Measurements from ENCODE around the gene UBAP1L.

Gene UBAP1L

DNA sequence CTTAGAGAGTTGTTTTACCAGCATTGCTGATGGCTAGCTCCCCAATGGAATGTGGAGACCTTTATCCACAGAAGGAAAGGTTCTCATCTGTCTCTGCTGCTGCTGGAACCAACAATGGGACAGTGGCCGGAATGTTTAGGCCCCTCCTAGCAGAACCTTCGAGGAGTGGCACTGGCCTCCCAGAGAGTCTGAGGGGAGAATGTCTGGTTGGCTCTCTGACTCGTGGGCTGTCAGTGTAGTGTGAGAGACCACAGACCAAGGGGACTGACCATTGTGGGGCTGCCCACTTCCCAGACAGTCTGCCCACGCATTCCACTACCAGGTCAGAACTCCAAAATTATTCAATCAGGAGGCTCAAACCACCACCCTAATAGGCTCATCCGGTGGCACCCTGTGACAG lies 52.3 kb downstream of the UBAP1L start:
- no peak overlapping the region for H3K27ac Mint-ChIP-seq (ENCODE audit: low read depth)
- no peak overlapping the region for H3K4me3 Mint-ChIP-seq
- DNase-seq (ENCODE audit: low spot score in 2 of 2): no peak
- H3K4me1 Mint-ChIP-seq: peaks cover 6% of the 10 kb centered on the region
- no peaks in the 10 kb centered on the region for H3K36me3 Mint-ChIP-seq (ENCODE audit: insufficient read depth)
- peaks cover 49% of the 10 kb centered on the region for H3K27me3 Mint-ChIP-seq
- ATAC-seq (replicated peaks; ENCODE audit: extremely low read depth, poor library complexity, severe bottlenecking): no peak
- H3K9me3 Mint-ChIP-seq: no peaks in the 10 kb centered on the region

GRCh38 chr15:65062061-65062460 lies 52.9 kb downstream of the UBAP1L start:
- H3K4me3 Mint-ChIP-seq: no peak overlapping the region
- no peak overlapping the region for H3K27ac Mint-ChIP-seq (ENCODE audit: low read depth)
- H3K4me1 Mint-ChIP-seq: peaks cover 2% of the 10 kb centered on the region
- no peaks in the 10 kb centered on the region for H3K9me3 Mint-ChIP-seq
- no peaks in the 10 kb centered on the region for H3K36me3 Mint-ChIP-seq (ENCODE audit: insufficient read depth)
- peaks cover 43% of the 10 kb centered on the region for H3K27me3 Mint-ChIP-seq
- DNase-seq (ENCODE audit: low spot score in 2 of 2) (no peak), ATAC-seq (replicated peaks; ENCODE audit: extremely low read depth, poor library complexity, severe bottlenecking) (no peak)

GRCh38 chr15:65060641-65061397 lies 54.2 kb downstream of the UBAP1L start:
- Mint-ChIP-seq H3K36me3 (ENCODE audit: insufficient read depth) (no peaks in the 10 kb centered on the region), H3K27me3 (peaks cover 31% of the 10 kb centered on the region)
- no peak for ATAC-seq (replicated peaks; ENCODE audit: extremely low read depth, poor library complexity, severe bottlenecking)

GRCh38 chr15:65059931-65060596 lies 54.9 kb downstream of the UBAP1L start:
- Mint-ChIP-seq H3K27ac (ENCODE audit: low read depth) (no peak overlapping the region), H3K4me1 (no peaks in the 10 kb centered on the region), H3K36me3 (ENCODE audit: insufficient read depth) (no peaks in the 10 kb centered on the region), H3K4me3 (no peak overlapping the region), H3K9me3 (no peaks in the 10 kb centered on the region), H3K27me3 (peaks cover 24% of the 10 kb centered on the region)
- DNase-seq (ENCODE audit: low spot score in 2 of 2) (no peak), ATAC-seq (replicated peaks; ENCODE audit: extremely low read depth, poor library complexity, severe bottlenecking) (no peak)

More at GRCh38 chr15:65060641-65061397, 54.2 kb downstream of the UBAP1L start:
- Mint-ChIP-seq H3K4me1 (no peaks in the 10 kb centered on the region), H3K9me3 (no peaks in the 10 kb centered on the region), H3K4me3 (no peak overlapping the region), H3K27ac (ENCODE audit: low read depth) (no peak overlapping the region)
- no peak for DNase-seq (ENCODE audit: low spot score in 2 of 2)

DNA sequence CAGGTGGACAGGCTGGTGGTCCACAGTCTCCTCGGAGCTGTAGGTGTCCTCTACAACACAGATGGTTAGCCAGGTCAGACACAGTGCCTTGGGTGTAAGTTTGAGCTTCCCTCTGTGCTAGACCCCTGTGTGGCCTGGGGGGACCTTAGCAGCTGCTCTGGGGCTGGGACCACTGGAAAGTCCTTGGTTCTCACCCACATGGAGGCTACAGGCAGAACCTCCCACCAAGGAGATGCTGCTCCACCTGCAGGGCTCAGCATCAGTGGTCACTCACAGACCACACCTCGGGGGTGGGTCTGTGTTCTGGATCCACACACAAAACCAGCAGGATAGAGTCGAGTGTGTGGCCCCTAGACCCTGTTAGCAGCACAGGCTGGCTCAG lies 55.6 kb downstream of the UBAP1L start:
- Mint-ChIP-seq H3K27ac (ENCODE audit: low read depth) (no peak overlapping the region), H3K4me3 (no peak overlapping the region), H3K27me3 (peaks cover 21% of the 10 kb centered on the region), H3K4me1 (no peaks in the 10 kb centered on the region), H3K9me3 (no peaks in the 10 kb centered on the region), H3K36me3 (ENCODE audit: insufficient read depth) (no peaks in the 10 kb centered on the region)
- ATAC-seq (replicated peaks; ENCODE audit: extremely low read depth, poor library complexity, severe bottlenecking) (no peak), DNase-seq (ENCODE audit: low spot score in 2 of 2) (no peak)

DNA sequence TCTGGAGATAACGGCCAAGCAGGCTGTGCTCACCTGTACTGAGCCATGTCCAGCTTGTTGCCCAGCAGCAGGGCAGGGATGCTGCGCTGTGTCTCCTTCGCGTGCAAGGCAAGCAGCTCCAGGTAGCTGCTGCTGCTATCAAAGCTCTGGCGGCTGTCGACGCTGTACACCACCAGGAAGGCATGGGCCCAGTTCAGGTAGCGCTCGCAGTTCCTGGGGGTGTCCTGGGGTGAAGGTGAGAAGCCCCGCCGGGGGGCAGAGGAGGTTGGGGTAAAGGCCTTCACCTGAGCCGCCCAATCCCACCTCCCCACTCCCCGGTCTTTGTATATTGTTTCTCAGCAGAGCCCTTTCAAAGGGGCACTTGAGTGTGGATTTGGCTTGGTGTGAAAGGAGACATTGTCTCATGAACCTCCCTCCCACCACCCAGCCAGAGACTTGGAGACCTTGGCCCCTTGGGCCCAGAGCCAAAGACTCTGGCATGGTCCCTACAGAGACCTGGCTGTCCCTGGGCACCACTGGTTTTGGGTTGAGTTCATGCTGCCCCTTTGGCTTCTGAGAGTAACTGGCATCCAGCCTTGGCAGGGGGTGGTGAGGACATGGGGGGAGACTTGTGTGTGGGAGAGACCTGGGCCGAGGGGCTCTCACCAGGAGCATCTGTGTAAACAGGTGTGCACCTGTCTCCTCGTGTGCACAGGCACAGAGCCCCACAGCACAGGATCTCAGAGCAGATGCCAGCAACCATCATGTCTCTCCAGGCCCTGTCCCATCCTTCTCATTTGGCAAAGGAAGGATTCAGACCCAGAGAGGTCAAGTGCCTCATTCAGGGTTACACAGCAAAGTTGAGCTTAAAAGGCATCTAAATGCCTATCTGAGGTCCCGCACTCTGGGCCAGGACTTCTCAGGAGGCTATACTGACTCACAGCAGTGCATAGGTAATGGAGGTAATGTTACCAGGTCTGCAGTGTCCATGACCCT lies 56.3 kb downstream of the UBAP1L start:
- DNase-seq (ENCODE audit: low spot score in 2 of 2) (no peak), ATAC-seq (replicated peaks; ENCODE audit: extremely low read depth, poor library complexity, severe bottlenecking) (no peak)
- no peak overlapping the region for H3K4me3 Mint-ChIP-seq
- no peak overlapping the region for H3K27ac Mint-ChIP-seq (ENCODE audit: low read depth)
- H3K4me1 Mint-ChIP-seq: no peaks in the 10 kb centered on the region
- no peaks in the 10 kb centered on the region for H3K36me3 Mint-ChIP-seq (ENCODE audit: insufficient read depth)
- no peaks in the 10 kb centered on the region for H3K9me3 Mint-ChIP-seq
- peaks cover 16% of the 10 kb centered on the region for H3K27me3 Mint-ChIP-seq

DNA sequence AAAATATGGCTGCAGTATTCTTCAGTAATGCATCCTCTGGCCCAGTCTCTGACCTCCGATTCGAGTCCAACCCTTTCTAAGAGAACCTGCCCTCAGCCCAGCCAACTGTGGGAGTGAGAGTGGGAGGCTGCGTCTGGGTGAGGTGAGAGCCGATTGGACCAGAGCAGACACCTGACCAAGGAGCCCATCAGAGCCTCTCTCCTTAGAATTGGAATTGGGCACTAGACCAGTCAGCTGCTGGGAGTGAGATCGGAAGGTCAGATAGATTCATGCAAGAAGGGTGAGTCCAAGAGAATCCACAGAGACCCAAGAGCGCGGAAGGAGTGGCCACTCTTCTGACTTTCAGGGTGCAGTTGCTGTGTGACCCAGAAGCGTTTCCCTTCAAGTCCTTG lies 57.5 kb downstream of the UBAP1L start:
- Mint-ChIP-seq H3K36me3 (ENCODE audit: insufficient read depth) (no peaks in the 10 kb centered on the region), H3K27ac (ENCODE audit: low read depth) (no peak overlapping the region), H3K27me3 (peaks cover 8% of the 10 kb centered on the region), H3K9me3 (no peaks in the 10 kb centered on the region), H3K4me3 (no peak overlapping the region), H3K4me1 (no peaks in the 10 kb centered on the region)
- no peak for ATAC-seq (replicated peaks; ENCODE audit: extremely low read depth, poor library complexity, severe bottlenecking)
- no peak for DNase-seq (ENCODE audit: low spot score in 2 of 2)

- Mint-ChIP-seq H3K9me3 (no peaks in the 10 kb centered on the region), H3K4me3 (no peak overlapping the region), H3K36me3 (ENCODE audit: insufficient read depth) (no peaks in the 10 kb centered on the region), H3K4me1 (no peaks in the 10 kb centered on the region), H3K27me3 (peaks cover 8% of the 10 kb centered on the region), H3K27ac (ENCODE audit: low read depth) (no peak overlapping the region)
- DNase-seq (ENCODE audit: low spot score in 2 of 2) (no peak), ATAC-seq (replicated peaks; ENCODE audit: extremely low read depth, poor library complexity, severe bottlenecking) (no peak)
These were observed 58.0 kb downstream of the UBAP1L start for GRCh38 chr15:65056868-65057548.

GRCh38 chr15:65056106-65056505 lies 58.9 kb downstream of the UBAP1L start:
- Mint-ChIP-seq H3K4me3 (no peak overlapping the region), H3K36me3 (ENCODE audit: insufficient read depth) (no peaks in the 10 kb centered on the region), H3K27ac (ENCODE audit: low read depth) (no peak overlapping the region), H3K27me3 (peaks cover 3% of the 10 kb centered on the region), H3K9me3 (no peaks in the 10 kb centered on the region), H3K4me1 (no peaks in the 10 kb centered on the region)
- no peak for ATAC-seq (replicated peaks; ENCODE audit: extremely low read depth, poor library complexity, severe bottlenecking)
- no peak for DNase-seq (ENCODE audit: low spot score in 2 of 2)

DNA sequence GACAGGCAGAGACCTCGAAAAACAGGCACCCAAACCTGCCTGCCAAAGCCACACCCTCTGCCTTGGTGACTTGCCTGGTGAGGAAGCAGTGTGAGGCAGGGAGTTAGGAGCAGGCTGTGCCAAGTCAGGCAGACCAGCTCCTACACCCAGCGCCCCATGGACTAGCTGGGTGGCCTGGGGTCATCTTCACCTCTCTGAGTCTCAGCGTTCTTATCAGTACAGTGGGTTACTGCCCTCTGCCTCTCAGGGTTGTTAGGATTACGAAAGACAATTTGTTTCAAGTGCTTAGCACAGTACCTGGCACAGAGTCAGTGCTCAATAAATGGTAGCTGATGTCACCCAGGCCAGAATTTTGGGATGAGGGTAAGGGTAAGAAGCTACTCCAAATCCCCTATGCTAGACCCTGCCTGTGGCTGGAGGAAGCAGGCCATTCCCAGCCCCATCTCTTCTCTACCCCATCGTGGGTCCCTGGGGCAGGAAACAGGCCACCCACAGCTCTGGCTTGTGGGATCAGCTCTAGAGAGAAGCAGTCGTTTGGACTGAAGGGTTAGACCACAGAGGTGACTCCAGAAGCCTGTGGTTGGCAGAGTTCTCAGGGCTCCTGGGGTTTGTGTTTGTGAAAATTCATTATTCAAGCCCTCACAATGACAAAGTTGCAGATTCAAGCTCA lies 59.7 kb downstream of the UBAP1L start:
- H3K36me3 Mint-ChIP-seq (ENCODE audit: insufficient read depth): peaks cover 2% of the 10 kb centered on the region
- no peak overlapping the region for H3K4me3 Mint-ChIP-seq
- DNase-seq (ENCODE audit: low spot score in 2 of 2) (no peak), ATAC-seq (replicated peaks; ENCODE audit: extremely low read depth, poor library complexity, severe bottlenecking) (no peak)
- peak overlapping the region; percentile 38 for H3K27ac Mint-ChIP-seq (ENCODE audit: low read depth)
- H3K27me3 Mint-ChIP-seq: no peaks in the 10 kb centered on the region
- no peaks in the 10 kb centered on the region for H3K9me3 Mint-ChIP-seq
- no peaks in the 10 kb centered on the region for H3K4me1 Mint-ChIP-seq

DNA sequence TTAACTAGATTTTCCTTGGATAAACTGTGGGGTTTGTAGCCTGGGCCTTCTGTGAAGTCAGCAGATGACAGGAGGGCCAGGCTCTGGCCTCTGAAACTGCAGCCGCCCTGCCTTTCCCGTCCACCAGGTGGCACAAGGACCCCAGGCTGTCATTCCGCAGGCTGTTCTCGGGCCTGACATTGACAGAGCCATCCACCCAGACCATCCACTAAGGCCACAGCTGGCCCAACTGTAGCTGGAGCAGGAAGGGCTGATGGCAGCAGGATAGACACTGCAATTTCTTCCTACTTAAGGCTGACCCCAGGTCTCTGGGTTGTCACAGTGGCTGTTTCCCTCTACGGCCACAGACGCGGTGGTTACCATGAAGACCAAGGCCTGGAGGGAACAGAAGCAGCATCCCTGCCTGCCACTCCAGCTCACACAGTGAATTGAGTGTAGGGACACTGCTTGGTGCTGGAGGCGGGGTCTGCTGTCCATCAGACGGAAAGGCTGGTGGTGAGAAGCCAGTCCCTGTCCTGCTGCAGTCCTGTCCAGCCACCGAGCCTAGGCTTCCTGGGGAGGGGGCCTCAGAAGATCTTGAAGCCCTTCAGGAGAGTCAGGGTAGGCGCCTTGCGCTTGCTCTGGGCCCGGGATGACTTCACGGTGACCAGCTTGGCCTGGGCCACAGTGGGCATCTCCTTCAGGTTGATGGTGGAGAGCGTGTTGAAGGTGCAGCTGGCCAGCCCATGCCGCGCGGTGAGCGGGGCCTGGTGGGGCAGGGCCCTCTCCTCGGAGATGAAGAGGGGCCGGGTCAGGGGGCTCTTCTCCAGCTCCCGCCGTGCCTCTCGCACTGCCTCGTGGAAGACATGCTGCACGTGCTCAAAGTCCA lies 60.4 kb downstream of the UBAP1L start:
- Mint-ChIP-seq H3K4me3 (no peak overlapping the region), H3K36me3 (ENCODE audit: insufficient read depth) (peaks cover 2% of the 10 kb centered on the region), H3K27me3 (no peaks in the 10 kb centered on the region), H3K27ac (ENCODE audit: low read depth) (peak overlapping the region; percentile 38), H3K9me3 (no peaks in the 10 kb centered on the region), H3K4me1 (peaks cover 7% of the 10 kb centered on the region)
- DNase-seq (ENCODE audit: low spot score in 2 of 2) (peak in 1 of 2 donors; percentile 31), ATAC-seq (replicated peaks; ENCODE audit: extremely low read depth, poor library complexity, severe bottlenecking) (no peak)
